PFSK-1 (cell line): Measurements from ENCODE around the gene TTC28.

ENCODE experiments used
- POLR2AphosphoS5 ChIP-seq: IDR thresholded peaks from 2 replicates; pipeline ENCODE4 v1.6.1; 2012; ENCODE audit warnings: low read depth, mild to moderate bottlenecking, control low read depth, low read length, moderate library complexity
- TAF1 ChIP-seq: IDR thresholded peaks from 2 replicates; pipeline ENCODE4 v1.6.1; 2012; ENCODE audit warnings: low read length, control low read depth, borderline replicate concordance; ENCODE audit not compliant: insufficient read depth

DNA sequence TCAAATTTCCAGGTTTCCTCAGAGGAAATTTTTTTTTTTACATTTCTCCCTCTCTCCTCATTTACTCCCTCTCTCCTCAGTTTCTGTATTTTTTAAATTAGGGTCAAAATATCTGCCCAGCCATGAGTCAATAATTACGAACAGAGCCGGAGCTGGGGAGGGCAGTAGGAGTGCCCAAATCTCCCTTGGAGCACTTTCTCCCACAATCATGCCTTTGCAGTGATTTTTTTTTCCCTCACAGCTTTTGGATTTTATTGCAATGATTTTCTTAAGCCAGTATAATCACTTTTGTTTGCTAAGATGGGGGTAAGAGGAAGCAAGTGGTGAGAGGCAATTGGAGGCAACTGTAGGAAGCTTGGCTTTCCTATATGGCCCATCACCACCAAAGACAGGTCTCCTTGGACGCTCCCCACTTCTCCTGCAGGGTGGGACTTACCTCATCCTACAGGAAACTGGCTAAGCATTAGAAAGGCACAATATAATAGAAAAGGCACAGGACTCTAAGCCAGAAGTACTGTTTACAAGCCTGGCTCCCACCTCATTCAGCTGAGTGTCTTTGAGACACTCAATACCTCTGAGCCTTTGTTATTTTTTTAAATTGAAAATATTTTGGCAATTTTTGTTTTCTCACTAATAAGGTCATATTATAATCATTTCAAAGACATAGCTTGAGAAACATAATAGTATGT lies 568.0 kb downstream of the TTC28 start:
- TF ChIP-seq TAF1 (no peak), POLR2AphosphoS5 (no peak)
